ENCODE data around the gene NTM.

NTM gene

GRCh38 chr11:131385763-131386390, 15.5 kb downstream of the NTM start:
- H3K4me3 ChIP-seq (ENCODE audit: low read depth, low read length), result no peak overlapping the region
- TF ChIP-seq CTCF (IDR thresholded peaks at IDR 0.05; ENCODE audit: control insufficient read depth, extremely low read depth, insufficient read depth), result no peak
- DNase-seq (ENCODE audit: low read depth), result no peak

- H3K4me3 ChIP-seq (ENCODE audit: low read depth, low read length), result no peak overlapping the region
- no peak for DNase-seq (ENCODE audit: low read depth)
- TF ChIP-seq CTCF (IDR thresholded peaks at IDR 0.05; ENCODE audit: control insufficient read depth, extremely low read depth, insufficient read depth), result no peak
Observed at GRCh38 chr11:131386408-131386807, 16.0 kb downstream of the NTM start.

GRCh38 chr11:131388030-131388429, 17.6 kb downstream of the NTM start:
- DNase-seq (ENCODE audit: low read depth), result no peak
- no peak overlapping the region for H3K4me3 ChIP-seq (ENCODE audit: low read depth, low read length)
- no peak for TF ChIP-seq CTCF (IDR thresholded peaks at IDR 0.05; ENCODE audit: control insufficient read depth, extremely low read depth, insufficient read depth)

- no peak overlapping the region for H3K4me3 ChIP-seq (ENCODE audit: low read depth, low read length)
- TF ChIP-seq CTCF (IDR thresholded peaks at IDR 0.05; ENCODE audit: control insufficient read depth, extremely low read depth, insufficient read depth), result no peak
- DNase-seq (ENCODE audit: low read depth), result no peak
Observed at GRCh38 chr11:131389582-131389981, 19.2 kb downstream of the NTM start.

GRCh38 chr11:131391176-131391575, 20.8 kb downstream of the NTM start:
- TF ChIP-seq CTCF (IDR thresholded peaks at IDR 0.05; ENCODE audit: control insufficient read depth, extremely low read depth, insufficient read depth), result no peak
- DNase-seq (ENCODE audit: low read depth), result no peak
- H3K4me3 ChIP-seq (ENCODE audit: low read depth, low read length), result no peak overlapping the region

GRCh38 chr11:131392528-131393255, 22.3 kb downstream of the NTM start:
- no peak overlapping the region for H3K4me3 ChIP-seq (ENCODE audit: low read depth, low read length)
- no peak for DNase-seq (ENCODE audit: low read depth)
- peak; percentile 33 for TF ChIP-seq CTCF (IDR thresholded peaks at IDR 0.05; ENCODE audit: control insufficient read depth, extremely low read depth, insufficient read depth)
